HepG2 (cell line): ENCODE measurements around the gene MMS19.

Source experiments
- CREM ChIP-seq, 2 experiments: sonication (generic) in 1 of 2; formaldehyde crosslinking in 1 of 2; IDR thresholded peaks; 2 replicates each; pipeline versions ENCODE4 v1.4.0 to v1.6.1; 2016 to 2020; ENCODE audit warnings: antibody characterized with exemption in 1 of 2, mild to moderate bottlenecking in 1 of 2, missing genetic modification reagents in 1 of 2
- GRHL1 ChIP-seq: sonication (generic); formaldehyde crosslinking; conservative IDR thresholded peaks from 2 replicates; pipeline ENCODE4 v1.8.0; 2022; ENCODE audit warnings: missing genetic modification reagents
- USF2 ChIP-seq, 2 experiments: sonication (generic) in 1 of 2; formaldehyde crosslinking in 1 of 2; IDR thresholded peaks; 2 replicates each; pipeline versions ENCODE4 v1.5.1 to v1.6.1; 2011 to 2020; ENCODE audit warnings: borderline replicate concordance in 1 of 2, low read depth in 1 of 2, low read length in 1 of 2, mild to moderate bottlenecking in 1 of 2, missing genetic modification reagents in 1 of 2, moderate library complexity in 1 of 2
- ZBTB43 ChIP-seq: sonication (generic); formaldehyde crosslinking; conservative IDR thresholded peaks from 2 replicates; pipeline ENCODE4 v1.4.0; 2020; ENCODE audit warnings: missing genetic modification reagents

GRCh38 chr10:97412891-97413304 lies 85.3 kb downstream of the MMS19 start:
- no peak for TF ChIP-seq GRHL1 (CRISPR knock-in tag)
- TF ChIP-seq USF2 (IDR thresholded peaks at IDR 0.05; ENCODE audit: low read depth, low read length): no peak
- TF ChIP-seq USF2 (CRISPR knock-in tag; IDR thresholded peaks at IDR 0.05; ENCODE audit: borderline replicate concordance): no peak
- TF ChIP-seq ZBTB43 (CRISPR knock-in tag): no peak
- TF ChIP-seq CREM (IDR thresholded peaks at IDR 0.05): no peak
- no peak for TF ChIP-seq CREM (CRISPR knock-in tag; IDR thresholded peaks at IDR 0.05)
